A549 (cell line): ENCODE results near the gene OTOL1. TPM values are rescaled to one million over a fixed set of nuclear protein-coding genes. Genes with fewer than 3 reads are reported as not detected.
"Not testable (repeated sequence)": the region's sequence is repeated elsewhere in the genome, so short reads cannot be mapped to it uniquely, and the experiment has no call there.

Experiments used
- ATAC-seq, 2 experiments: fragments of 200-7000 bp in 1 of 2; fragments of >200 bp in 1 of 2; cut with Nextera tagmentation in 1 of 2; cut with Tn5 transposase in 1 of 2; 3 replicates each; pipeline versions ENCODE4 v1.8.0 to v1.9.1; 2018 to 2020; ENCODE audit warnings: mild to moderate bottlenecking in 1 of 2, moderate library complexity in 1 of 2
- CTCF ChIA-PET: fragments of 300-600 bp; sonication (Branson Sonifier 250); formaldehyde crosslinking; extraction: SDS; loops from one replicate; lab custom pipeline; 2021; ENCODE audit warnings: antibody characterized with exemption, inconsistent platforms; lab: Yijun Ruan, JAX
- POLR2A ChIA-PET: fragments of 350-600 bp; formaldehyde crosslinking; extraction: SDS; loops from one replicate; lab custom pipeline; 2021; ENCODE audit warnings: antibody characterized with exemption, inconsistent platforms; lab: Yijun Ruan, JAX
- DNase-seq, 2 experiments: peaks; one replicate each; pipeline versions ENCODE4 v3.0.0 to v3.0.0-alpha.2; 2011 to 2016; ENCODE audit warnings: low read depth in 1 of 2, low spot score in 1 of 2
- FAIRE-seq: peaks from 2 replicates; lab custom pipeline; 2011; peaks lifted over from hg19 to GRCh38; lab: Jason Lieb, UNC
- H3K27ac ChIP-seq, 2 experiments: fragments of >200 bp; sonication (Bioruptor Twin); formaldehyde crosslinking; 3 replicates each; pipeline ENCODE4 v1.5.1; 2016 to 2017
- H3K4me1 ChIP-seq: fragments of >200 bp; sonication (Bioruptor Twin); formaldehyde crosslinking; 3 replicates; pipeline ENCODE4 v1.6.1; 2016
- H3K4me2 ChIP-seq: fragments of >200 bp; sonication (Bioruptor Twin); formaldehyde crosslinking; 3 replicates; pipeline ENCODE4 v1.6.1; 2016
- H3K4me3 ChIP-seq: fragments of >200 bp; sonication (Bioruptor Twin); formaldehyde crosslinking; 3 replicates; pipeline ENCODE4 v1.5.1; 2016
- H3K9me3 ChIP-seq: fragments of >200 bp; sonication (Bioruptor Twin); formaldehyde crosslinking; 3 replicates; pipeline ENCODE4 v1.6.1; 2016
- BHLHE40 ChIP-seq: IDR thresholded peaks from 2 replicates; pipeline ENCODE4 v1.6.1; 2012; ENCODE audit warnings: low read depth, low read length, inconsistent platforms
- CEBPB ChIP-seq, 2 experiments: fragments of >200 bp in 1 of 2; sonication (Bioruptor Twin) in 1 of 2; formaldehyde crosslinking in 1 of 2; IDR thresholded peaks; 2 replicates each; pipeline ENCODE4 v1.6.1; 2012 to 2016
- CHD2 ChIP-seq: fragments of 150-350 bp; IDR thresholded peaks from 2 replicates; pipeline ENCODE4 v1.6.1; 2014; ENCODE audit warnings: low read length; ENCODE audit not compliant: partially characterized antibody
- CHD4 ChIP-seq: fragments of 200-600 bp; sonication (generic); IDR thresholded peaks from 2 replicates; pipeline ENCODE4 v1.6.1; 2016; ENCODE audit warnings: antibody characterized with exemption, mild to moderate bottlenecking, borderline replicate concordance
- EHMT2 ChIP-seq: fragments of 200-600 bp; sonication (generic); IDR thresholded peaks from 2 replicates; pipeline ENCODE4 v1.6.1; 2016; ENCODE audit warnings: antibody characterized with exemption, low read depth, mild to moderate bottlenecking, moderate library complexity
- ESRRA ChIP-seq: fragments of 150-350 bp; IDR thresholded peaks from 2 replicates; pipeline ENCODE4 v1.6.1; 2014; ENCODE audit warnings: mild to moderate bottlenecking, low read length, borderline replicate concordance
- FOSB ChIP-seq: fragments of 250-450 bp; sonication (Bioruptor Pico); IDR thresholded peaks from 2 replicates; pipeline ENCODE4 v1.5.0; 2020; ENCODE audit warnings: mild to moderate bottlenecking, moderate library complexity
- GATA3 ChIP-seq: IDR thresholded peaks from 2 replicates; pipeline ENCODE4 v1.6.1; 2012; ENCODE audit warnings: borderline replicate concordance
- HDAC2 ChIP-seq: fragments of 200-600 bp; sonication (generic); IDR thresholded peaks from 2 replicates; pipeline ENCODE4 v1.6.1; 2016
- HES2 ChIP-seq: fragments of >200 bp; sonication (Bioruptor Twin); formaldehyde crosslinking; IDR thresholded peaks from 2 replicates; pipeline ENCODE4 v1.6.1; 2016
- HEYL ChIP-seq: fragments of 250-450 bp; sonication (Bioruptor Pico); IDR thresholded peaks from 2 replicates; pipeline ENCODE4 v1.8.0; 2021; ENCODE audit warnings: mild to moderate bottlenecking, moderate library complexity
- HOXA7 ChIP-seq: fragments of 250-450 bp; sonication (Bioruptor Pico); IDR thresholded peaks from 2 replicates; pipeline ENCODE4 v1.5.0; 2020; ENCODE audit warnings: mild to moderate bottlenecking, moderate library complexity
- HOXB13 ChIP-seq: fragments of 250-450 bp; sonication (Bioruptor Pico); IDR thresholded peaks from 2 replicates; pipeline ENCODE4 v1.5.0; 2020; ENCODE audit warnings: low read depth, mild to moderate bottlenecking, moderate library complexity
- JUNB ChIP-seq: fragments of >200 bp; sonication (Bioruptor Twin); formaldehyde crosslinking; IDR thresholded peaks from 2 replicates; pipeline ENCODE4 v1.6.1; 2016
- KDM5A ChIP-seq: fragments of 200-600 bp; sonication (generic); IDR thresholded peaks from 2 replicates; pipeline ENCODE4 v1.6.1; 2016; ENCODE audit warnings: antibody characterized with exemption, mild to moderate bottlenecking
- MAZ ChIP-seq: fragments of 150-350 bp; IDR thresholded peaks from 2 replicates; pipeline ENCODE4 v1.6.1; 2014; ENCODE audit warnings: antibody characterized with exemption, low read depth, low read length, borderline replicate concordance
- NFE2L2 ChIP-seq: fragments of 150-350 bp; conservative IDR thresholded peaks from 2 replicates; pipeline ENCODE4 v1.6.1; 2014; ENCODE audit warnings: low read length
- POLR2A ChIP-seq: IDR thresholded peaks from 2 replicates; pipeline ENCODE4 v1.6.1; 2012; ENCODE audit warnings: mild to moderate bottlenecking, low read length
- RCOR1 ChIP-seq: fragments of 150-350 bp; IDR thresholded peaks from 2 replicates; pipeline ENCODE4 v1.6.1; 2014; ENCODE audit warnings: antibody characterized with exemption, low read length, low read depth
- RNF2 ChIP-seq: fragments of 200-600 bp; sonication (generic); IDR thresholded peaks from 2 replicates; pipeline ENCODE4 v1.6.1; 2016; ENCODE audit warnings: low read depth, mild to moderate bottlenecking, antibody characterized with exemption, moderate library complexity, borderline replicate concordance
- SMC3 ChIP-seq: fragments of >200 bp; sonication (Bioruptor Twin); formaldehyde crosslinking; IDR thresholded peaks from 3 replicates; pipeline ENCODE4 v1.6.1; 2018; ENCODE audit warnings: inconsistent platforms
- TP53 ChIP-seq: fragments of 250-450 bp; sonication (Bioruptor Pico); IDR thresholded peaks from 2 replicates; pipeline ENCODE4 v1.5.0; 2021; ENCODE audit warnings: mild to moderate bottlenecking, moderate library complexity
- ZNF302 ChIP-seq: fragments of 250-450 bp; sonication (Bioruptor Pico); IDR thresholded peaks from 2 replicates; pipeline ENCODE4 v1.9.0; 2021; ENCODE audit warnings: inconsistent platforms, mild to moderate bottlenecking, moderate library complexity
- WGBS: methylation state at CpG from one replicate; pipeline ENCODE4 v1.1.6; 2017; ENCODE audit errors: missing lambda C conversion rate; 5-methylcytosine and 5-hydroxymethylcytosine counted together
- polyA plus RNA-seq, 4 experiments: library from polyadenylated mRNA; depleted of rRNA in 3 of 4; stranded (reverse); fragments of >200 nt; fragmentation: RNase III in 1 of 4; extraction: RNeasy Plus Mini Kit Qiagen cat#74134 plus additional on column Dnase treatment in 1 of 4; gene quantifications; 2 replicates in 3 of 4; 3 replicates in 1 of 4; pipeline ENCODE4 v1.2.3, GENCODE V29; 2011 to 2017
- TF ChIP-seq, protein P1 (sequence below): IDR thresholded peaks from 2 replicates; pipeline ENCODE4 v1.6.1; 2012
- TF ChIP-seq, protein P2 (sequence below): fragments of 250-450 bp; sonication (Bioruptor Pico); IDR thresholded peaks from 2 replicates; pipeline ENCODE4 v1.5.0; 2021; ENCODE audit warnings: mild to moderate bottlenecking, moderate library complexity, borderline replicate concordance
- TF ChIP-seq, protein P3 (sequence below): fragments of >200 bp; sonication (Bioruptor Twin); formaldehyde crosslinking; IDR thresholded peaks from 3 replicates; pipeline ENCODE4 v1.5.1; 2016

Gene OTOL1
- polyA plus RNA-seq, 2 of the 4 experiments (the other 2 are of a cell fraction) = not detected

GRCh38 chr3:161489395-161489794, 7.2 kb upstream of the OTOL1 start:
- no peak for FAIRE-seq
- TF ChIP-seq KDM5A (no peak), GATA3 (no peak), HOXA7 (CRISPR knock-in tag) (no peak), HOXB13 (CRISPR knock-in tag) (no peak), BHLHE40 (no peak), ESRRA (no peak), CHD2 (no peak), RCOR1 (no peak), CHD4 (no peak), HES2 (no peak), TP53 (CRISPR knock-in tag) (no peak), CEBPB (IDR thresholded peaks at IDR 0.05) (no peak), HEYL (no peak), EHMT2 (no peak)

GRCh38 chr3:161490845-161491244, 5.8 kb upstream of the OTOL1 start:
- WGBS = 0% methylated on average over 1 of the region's 1 CpG
- POLR2A ChIA-PET, H3K4me1 ChIP-seq, ATAC-seq, CTCF ChIA-PET, H3K27ac ChIP-seq, H3K4me2 ChIP-seq, H3K9me3 ChIP-seq, H3K4me3 ChIP-seq, DNase-seq: not testable (repeated sequence)
- peak; percentile 88 for FAIRE-seq

More at GRCh38 chr3:161489395-161489794, 7.2 kb upstream of the OTOL1 start:
- H3K27ac ChIP-seq = no peak overlapping the region
- DNase-seq = no peak
- ChIA-PET POLR2A (no interaction called here), CTCF (interaction anchor here (1.0 kb wide), 1 partner anchor 9 kb away, joined by 5 read pairs; no protein-coding TSS in a partner anchor)
- no peaks in the 10 kb centered on the region for H3K9me3 ChIP-seq
- H3K4me1 ChIP-seq = no peaks in the 10 kb centered on the region
- H3K4me3 ChIP-seq = no peak overlapping the region
- ATAC-seq = no peak
- no peak overlapping the region for H3K4me2 ChIP-seq

DNA sequence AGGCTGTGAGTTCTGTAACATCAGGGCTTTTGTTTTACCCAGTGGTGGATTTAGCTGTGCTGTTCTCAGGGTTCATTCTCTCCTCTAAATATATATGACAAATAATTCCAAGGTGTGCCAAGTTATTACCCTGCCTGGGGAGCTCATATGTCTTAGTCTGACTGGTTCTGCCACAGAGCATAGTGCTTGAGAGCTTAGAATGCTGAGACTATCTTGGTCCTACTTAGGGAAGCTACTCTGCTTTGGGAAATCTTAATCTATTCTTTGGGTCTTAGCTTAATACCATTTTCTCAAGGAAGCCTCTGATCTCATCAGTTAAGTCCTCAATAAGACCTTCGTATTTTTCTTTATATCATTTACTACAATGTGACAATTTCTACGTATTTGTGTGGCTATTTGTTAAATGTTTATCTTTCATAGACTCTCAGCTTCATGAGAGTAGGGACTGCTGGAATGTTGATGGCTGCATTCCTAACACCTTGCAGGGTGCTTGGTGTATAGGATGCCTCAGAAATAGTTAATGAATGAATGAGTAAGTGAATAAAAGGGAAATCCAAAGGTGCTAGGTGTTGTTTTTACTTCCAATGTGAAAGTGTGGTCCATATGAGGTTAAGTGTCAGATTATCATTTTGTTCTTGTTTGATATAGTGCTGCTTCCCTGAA, 1.8 kb downstream of the OTOL1 start:
- ChIA-PET CTCF (interaction anchor here (1.3 kb wide), 1 partner anchor 9 kb away, joined by 5 read pairs; no protein-coding TSS in a partner anchor), POLR2A (no interaction called here)
- Histone ChIP-seq H3K4me2 (no peak overlapping the region), H3K4me3 (no peak overlapping the region), H3K9me3 (no peaks in the 10 kb centered on the region), H3K4me1 (no peaks in the 10 kb centered on the region), H3K27ac (no peak overlapping the region)
- ATAC-seq (no peak), DNase-seq (no peak), FAIRE-seq (no peak)
- no peak for TF ChIP-seq RCOR1
- TF ChIP-seq ZNF302 (CRISPR knock-in tag) = no peak
- no peak for TF ChIP-seq EHMT2
- TF ChIP-seq, protein P1, sequence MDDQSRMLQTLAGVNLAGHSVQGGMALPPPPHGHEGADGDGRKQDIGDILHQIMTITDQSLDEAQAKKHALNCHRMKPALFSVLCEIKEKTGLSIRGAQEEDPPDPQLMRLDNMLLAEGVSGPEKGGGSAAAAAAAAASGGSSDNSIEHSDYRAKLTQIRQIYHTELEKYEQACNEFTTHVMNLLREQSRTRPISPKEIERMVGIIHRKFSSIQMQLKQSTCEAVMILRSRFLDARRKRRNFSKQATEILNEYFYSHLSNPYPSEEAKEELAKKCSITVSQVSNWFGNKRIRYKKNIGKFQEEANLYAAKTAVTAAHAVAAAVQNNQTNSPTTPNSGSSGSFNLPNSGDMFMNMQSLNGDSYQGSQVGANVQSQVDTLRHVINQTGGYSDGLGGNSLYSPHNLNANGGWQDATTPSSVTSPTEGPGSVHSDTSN = no peak
- TF ChIP-seq CHD4 = no peak
- 14% methylated on average over 2 of the region's 2 CpGs for WGBS

DNA sequence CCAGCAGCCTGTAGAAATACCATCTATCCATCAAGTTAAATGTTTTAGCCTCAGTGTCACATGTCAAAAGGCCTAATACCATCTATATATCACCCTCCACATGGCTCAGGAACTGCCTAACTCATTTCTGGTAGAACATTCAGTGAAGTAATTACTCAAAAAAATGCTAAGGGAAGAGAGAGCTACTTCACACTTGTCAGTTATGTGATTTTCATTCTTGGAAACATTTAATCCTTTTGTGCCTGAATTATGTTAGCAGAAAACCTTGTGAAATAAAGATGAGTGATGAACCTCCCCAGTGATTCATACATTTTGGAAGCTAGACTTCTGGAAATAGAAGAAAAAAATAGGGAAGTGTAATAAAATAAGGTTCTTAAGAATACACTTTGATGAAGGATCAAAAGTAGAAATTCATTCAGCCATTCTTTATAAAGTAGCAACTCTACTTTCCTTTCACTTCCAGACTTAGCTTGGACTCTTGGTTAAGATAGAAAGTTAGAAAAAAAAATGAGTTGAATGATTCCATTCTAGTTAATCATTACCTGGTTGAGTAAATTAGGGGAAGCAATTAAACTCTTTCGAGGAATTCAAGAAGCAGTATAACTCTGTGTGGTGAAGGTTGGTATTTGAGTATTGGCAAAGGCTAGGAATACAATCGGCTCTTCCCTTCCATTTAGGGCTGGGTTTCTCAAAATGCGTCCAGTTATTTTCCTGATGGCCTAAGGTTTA, 3.6 kb downstream of the OTOL1 start:
- 32% methylated on average over 3 of the region's 3 CpGs for WGBS
- DNase-seq (no peak), FAIRE-seq (no peak), ATAC-seq (no peak)
- no peak overlapping the region for H3K27ac ChIP-seq
- no peak overlapping the region for H3K4me3 ChIP-seq
- H3K4me2 ChIP-seq = peak overlapping the region; percentile 3; the same call in 1 of the 3 replicates
- no peaks in the 10 kb centered on the region for H3K4me1 ChIP-seq
- POLR2A ChIA-PET = no interaction called here
- no peaks in the 10 kb centered on the region for H3K9me3 ChIP-seq
- CTCF ChIA-PET = no interaction called here
- no peak for TF ChIP-seq JUNB
- TF ChIP-seq NFE2L2 = no peak
- TF ChIP-seq FOSB (CRISPR knock-in tag) = no peak
- TF ChIP-seq SMC3 = no peak
- TF ChIP-seq POLR2A = no peak
- TF ChIP-seq, protein P2, sequence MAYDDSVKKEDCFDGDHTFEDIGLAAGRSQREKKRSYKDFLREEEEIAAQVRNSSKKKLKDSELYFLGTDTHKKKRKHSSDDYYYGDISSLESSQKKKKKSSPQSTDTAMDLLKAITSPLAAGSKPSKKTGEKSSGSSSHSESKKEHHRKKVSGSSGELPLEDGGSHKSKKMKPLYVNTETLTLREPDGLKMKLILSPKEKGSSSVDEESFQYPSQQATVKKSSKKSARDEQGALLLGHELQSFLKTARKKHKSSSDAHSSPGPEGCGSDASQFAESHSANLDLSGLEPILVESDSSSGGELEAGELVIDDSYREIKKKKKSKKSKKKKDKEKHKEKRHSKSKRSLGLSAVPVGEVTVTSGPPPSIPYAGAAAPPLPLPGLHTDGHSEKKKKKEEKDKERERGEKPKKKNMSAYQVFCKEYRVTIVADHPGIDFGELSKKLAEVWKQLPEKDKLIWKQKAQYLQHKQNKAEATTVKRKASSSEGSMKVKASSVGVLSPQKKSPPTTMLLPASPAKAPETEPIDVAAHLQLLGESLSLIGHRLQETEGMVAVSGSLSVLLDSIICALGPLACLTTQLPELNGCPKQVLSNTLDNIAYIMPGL (CRISPR knock-in tag) = no peak
- no peak for TF ChIP-seq HDAC2
- TF ChIP-seq, protein P3, sequence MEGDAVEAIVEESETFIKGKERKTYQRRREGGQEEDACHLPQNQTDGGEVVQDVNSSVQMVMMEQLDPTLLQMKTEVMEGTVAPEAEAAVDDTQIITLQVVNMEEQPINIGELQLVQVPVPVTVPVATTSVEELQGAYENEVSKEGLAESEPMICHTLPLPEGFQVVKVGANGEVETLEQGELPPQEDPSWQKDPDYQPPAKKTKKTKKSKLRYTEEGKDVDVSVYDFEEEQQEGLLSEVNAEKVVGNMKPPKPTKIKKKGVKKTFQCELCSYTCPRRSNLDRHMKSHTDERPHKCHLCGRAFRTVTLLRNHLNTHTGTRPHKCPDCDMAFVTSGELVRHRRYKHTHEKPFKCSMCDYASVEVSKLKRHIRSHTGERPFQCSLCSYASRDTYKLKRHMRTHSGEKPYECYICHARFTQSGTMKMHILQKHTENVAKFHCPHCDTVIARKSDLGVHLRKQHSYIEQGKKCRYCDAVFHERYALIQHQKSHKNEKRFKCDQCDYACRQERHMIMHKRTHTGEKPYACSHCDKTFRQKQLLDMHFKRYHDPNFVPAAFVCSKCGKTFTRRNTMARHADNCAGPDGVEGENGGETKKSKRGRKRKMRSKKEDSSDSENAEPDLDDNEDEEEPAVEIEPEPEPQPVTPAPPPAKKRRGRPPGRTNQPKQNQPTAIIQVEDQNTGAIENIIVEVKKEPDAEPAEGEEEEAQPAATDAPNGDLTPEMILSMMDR = no peak
- no peak for TF ChIP-seq HOXB13 (CRISPR knock-in tag)
- TF ChIP-seq RNF2 = no peak
- no peak for TF ChIP-seq ESRRA
- no peak for TF ChIP-seq MAZ
